C4-2B (cell line): ENCODE results near the gene OR2J1.

Experiments used
- CTCF ChIP-seq: fragments of 450-650 bp; conservative IDR thresholded peaks from 2 replicates; pipeline ENCODE4 v1.5.1; 2017; ENCODE audit warnings: mild to moderate bottlenecking
- ZFX ChIP-seq: fragments of 450-650 bp; IDR thresholded peaks from 2 replicates; pipeline ENCODE4 v1.6.1; 2017

- TF ChIP-seq CTCF (no peak), ZFX (no peak)
Measured at GRCh38 chr6:29131691-29132090, 32.4 kb downstream of the OR2J1 start.
